OCI-LY7 (cell line): Measurements from ENCODE around the gene CARD6. TPM values are rescaled to one million over a fixed set of nuclear protein-coding genes. Genes with fewer than 3 reads are reported as not detected.

Source experiments
- BruUV-seq: library from RNA; stranded (reverse); fragments of 400-500 nt; replicated peaks from 2 replicates; lab custom pipeline; 2021; lab: Mats Ljungman, UMichigan
- CTCF ChIA-PET: fragments of 300-600 bp; sonication (Branson Sonifier 250); formaldehyde crosslinking; loops from one replicate; lab custom pipeline; 2022; ENCODE audit warnings: antibody characterized with exemption; ENCODE audit not compliant: unreplicated experiment; lab: Charles Lee
- POLR2A ChIA-PET: fragments of 300-600 bp; sonication (Branson Sonifier 250); formaldehyde crosslinking; loops from one replicate; lab custom pipeline; 2022; ENCODE audit warnings: antibody characterized with exemption; lab: Charles Lee
- DNase-seq: peaks from one replicate; pipeline ENCODE4 v3.0.0-alpha.2; 2015; ENCODE audit warnings: low spot score
- H2AFZ ChIP-seq: fragments of 200-600 bp; sonication (generic), shearing (Covaris generic); 2 replicates; pipeline ENCODE4 v1.6.1; 2014; ENCODE audit warnings: mild to moderate bottlenecking, antibody characterized with exemption, low read length, moderate library complexity
- H3K27ac ChIP-seq: fragments of 200-600 bp; sonication (generic); 2 replicates; pipeline ENCODE4 v1.5.1; 2014; ENCODE audit warnings: mixed run types, low read depth, mild to moderate bottlenecking, moderate library complexity, low read length, inconsistent platforms; ENCODE audit not compliant: poor library complexity, severe bottlenecking
- H3K36me3 ChIP-seq: fragments of 200-600 bp; sonication (generic); 2 replicates; pipeline ENCODE4 v1.6.1; 2014; ENCODE audit warnings: mild to moderate bottlenecking, antibody characterized with exemption, low read length, moderate library complexity, mixed read lengths; ENCODE audit not compliant: insufficient read depth
- H3K4me1 ChIP-seq: fragments of 200-600 bp; sonication (generic); 2 replicates; pipeline ENCODE4 v1.5.1; 2014; ENCODE audit warnings: mild to moderate bottlenecking, low read length; ENCODE audit not compliant: insufficient read depth, poor library complexity, severe bottlenecking
- H3K4me2 ChIP-seq: fragments of 200-600 bp; sonication (generic); 2 replicates; pipeline ENCODE4 v1.6.1; 2014; ENCODE audit warnings: mild to moderate bottlenecking, low read length
- H3K4me3 ChIP-seq: fragments of 200-600 bp; sonication (generic); 2 replicates; pipeline ENCODE4 v1.5.1; 2014; ENCODE audit warnings: mild to moderate bottlenecking, low read depth, low read length; ENCODE audit not compliant: poor library complexity, severe bottlenecking
- H3K79me2 ChIP-seq: fragments of 200-600 bp; sonication (generic); 2 replicates; pipeline ENCODE4 v1.6.1; 2016; ENCODE audit warnings: low read depth, mild to moderate bottlenecking, low read length, moderate library complexity, mixed read lengths; ENCODE audit not compliant: insufficient read depth
- H3K9me2 ChIP-seq: fragments of 200-600 bp; sonication (generic); 2 replicates; pipeline ENCODE4 v1.6.1; 2016; ENCODE audit warnings: mild to moderate bottlenecking, low read length, mixed read lengths; ENCODE audit not compliant: insufficient read depth
- H3K9me3 ChIP-seq: fragments of 200-600 bp; sonication (generic); 2 replicates; pipeline ENCODE4 v1.6.1; 2014; ENCODE audit warnings: mild to moderate bottlenecking, mixed run types, low read length, mixed read lengths
- H4K20me1 ChIP-seq: fragments of 200-600 bp; sonication (generic); 2 replicates; pipeline ENCODE4 v1.6.1; 2014; ENCODE audit warnings: mild to moderate bottlenecking, antibody characterized with exemption, low read length, moderate library complexity, mixed read lengths; ENCODE audit not compliant: insufficient read depth
- EZH2phosphoT487 ChIP-seq: fragments of 200-600 bp; sonication (generic); IDR thresholded peaks from 2 replicates; pipeline ENCODE4 v1.6.1; 2018; ENCODE audit warnings: low read depth, borderline replicate concordance, mild to moderate bottlenecking, mixed run types, antibody characterized with exemption, low read length, moderate library complexity, mixed read lengths
- intact Hi-C: fragments of 100-400 bp; cut with micrococcal nuclease; formaldehyde crosslinking; loops from one replicate; pipeline ENCODE4 v1.10.0; 2022; ENCODE audit not compliant: unreplicated experiment
- total RNA-seq, 2 experiments: library from RNA; depleted of rRNA in 1 of 2; stranded (reverse); fragments of >200 nt in 1 of 2; shearing (Covaris generic) in 1 of 2; gene quantifications; 2 replicates each; pipeline ENCODE4 v1.2.3, GENCODE V29; 2014 to 2022
- TF ChIP-seq, protein P1 (sequence below): fragments of 200-600 bp; sonication (generic); conservative IDR thresholded peaks from 2 replicates; pipeline ENCODE4 v1.5.1; 2014; ENCODE audit warnings: mild to moderate bottlenecking, antibody characterized with exemption, low read length, moderate library complexity, mixed read lengths

The CARD6 gene
- total RNA-seq, 2 experiments from 2014 or later, result 0.53 to 1.1 TPM

DNA sequence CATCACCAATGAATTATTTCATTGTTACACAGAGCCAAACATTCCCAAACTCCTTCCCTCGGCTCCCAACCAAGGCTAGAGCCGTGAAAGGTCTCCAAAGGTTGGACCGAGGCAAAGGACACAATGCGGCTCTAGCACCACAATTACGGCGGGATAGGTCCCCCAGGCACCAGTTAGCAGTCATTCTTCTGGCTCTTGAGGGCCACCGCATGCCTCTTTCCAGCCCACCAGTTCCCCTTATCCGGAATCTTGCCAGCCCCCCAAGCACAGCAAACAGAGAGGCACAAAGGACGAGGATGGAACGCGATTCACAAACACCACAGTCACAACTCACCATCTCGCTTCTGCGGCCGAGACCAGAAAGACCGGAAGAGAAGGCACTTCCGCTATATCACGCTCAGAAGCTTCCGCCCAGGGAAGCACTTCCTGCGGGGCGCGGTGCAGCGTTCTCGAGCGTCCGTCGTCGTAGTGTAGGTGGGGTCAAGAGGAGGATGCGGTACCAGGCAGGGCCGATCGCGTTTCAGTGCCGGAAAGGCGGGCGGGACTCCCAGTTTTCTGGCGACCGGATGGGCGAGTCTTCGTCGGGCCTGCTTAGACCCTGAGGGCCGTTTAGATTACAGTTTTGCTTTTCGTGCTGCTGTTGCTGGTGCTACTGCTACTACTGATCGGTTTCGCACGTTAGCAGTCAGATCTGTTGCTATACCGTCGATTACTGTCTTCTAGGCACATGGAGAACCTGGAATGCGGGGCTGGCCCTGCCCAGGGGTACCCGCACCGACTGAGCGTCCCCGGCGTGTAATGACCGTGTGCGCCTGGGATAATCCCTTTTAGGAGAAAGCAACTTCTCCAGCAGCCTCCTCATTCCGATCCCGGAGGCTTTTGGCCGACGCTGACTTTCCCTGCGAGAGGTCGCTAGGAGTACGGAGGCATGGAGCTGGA is 6.0 kb upstream of the CARD6 start, which contains the start of gene RPL37:
Gene RPL37 (minus strand): TSS at position 374 of the 939 bp plus-strand sequence. CDS start 37 bp downstream, at position 337.
- H3K79me2 ChIP-seq, result peaks cover 52% of the 10 kb centered on the region
- ChIA-PET CTCF (no interaction called here), POLR2A (interaction anchor here (0.5 to 0.8 kb wide), 5 partner anchors 13 to 1755 kb away, joined by 3 to 4 read pairs (median 4); no protein-coding TSS in a partner anchor)
- peaks cover 44% of the 10 kb centered on the region for H4K20me1 ChIP-seq
- TSS peak; percentile 99 for BruUV-seq
- H3K9me2 ChIP-seq, result no peaks in the 10 kb centered on the region
- peak within 1 kb of the TSS; percentile 79 for H3K27ac ChIP-seq
- peaks cover 48% of the 10 kb centered on the region for H3K36me3 ChIP-seq
- no peaks in the 10 kb centered on the region for H3K9me3 ChIP-seq
- peak within 1 kb of the TSS; percentile 79; the same call in 1 of the 2 replicates for H2AFZ ChIP-seq
- peak within 1 kb of the TSS; percentile 95 for H3K4me2 ChIP-seq
- TF ChIP-seq, protein P1, sequence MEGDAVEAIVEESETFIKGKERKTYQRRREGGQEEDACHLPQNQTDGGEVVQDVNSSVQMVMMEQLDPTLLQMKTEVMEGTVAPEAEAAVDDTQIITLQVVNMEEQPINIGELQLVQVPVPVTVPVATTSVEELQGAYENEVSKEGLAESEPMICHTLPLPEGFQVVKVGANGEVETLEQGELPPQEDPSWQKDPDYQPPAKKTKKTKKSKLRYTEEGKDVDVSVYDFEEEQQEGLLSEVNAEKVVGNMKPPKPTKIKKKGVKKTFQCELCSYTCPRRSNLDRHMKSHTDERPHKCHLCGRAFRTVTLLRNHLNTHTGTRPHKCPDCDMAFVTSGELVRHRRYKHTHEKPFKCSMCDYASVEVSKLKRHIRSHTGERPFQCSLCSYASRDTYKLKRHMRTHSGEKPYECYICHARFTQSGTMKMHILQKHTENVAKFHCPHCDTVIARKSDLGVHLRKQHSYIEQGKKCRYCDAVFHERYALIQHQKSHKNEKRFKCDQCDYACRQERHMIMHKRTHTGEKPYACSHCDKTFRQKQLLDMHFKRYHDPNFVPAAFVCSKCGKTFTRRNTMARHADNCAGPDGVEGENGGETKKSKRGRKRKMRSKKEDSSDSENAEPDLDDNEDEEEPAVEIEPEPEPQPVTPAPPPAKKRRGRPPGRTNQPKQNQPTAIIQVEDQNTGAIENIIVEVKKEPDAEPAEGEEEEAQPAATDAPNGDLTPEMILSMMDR, result no peak
- peak within 1 kb of the TSS; percentile 88 for H3K4me3 ChIP-seq
- H3K4me1 ChIP-seq, result peaks cover 37% of the 10 kb centered on the region
- DNase-seq, result peak; percentile 97
- intact Hi-C loops, result loop anchor here (1.0 to 10.0 kb wide), 4 partner anchors 37 to 1067 kb away; partner anchors contain the start of genes PRKAA1, RIMOC1 and TTC33

DNA sequence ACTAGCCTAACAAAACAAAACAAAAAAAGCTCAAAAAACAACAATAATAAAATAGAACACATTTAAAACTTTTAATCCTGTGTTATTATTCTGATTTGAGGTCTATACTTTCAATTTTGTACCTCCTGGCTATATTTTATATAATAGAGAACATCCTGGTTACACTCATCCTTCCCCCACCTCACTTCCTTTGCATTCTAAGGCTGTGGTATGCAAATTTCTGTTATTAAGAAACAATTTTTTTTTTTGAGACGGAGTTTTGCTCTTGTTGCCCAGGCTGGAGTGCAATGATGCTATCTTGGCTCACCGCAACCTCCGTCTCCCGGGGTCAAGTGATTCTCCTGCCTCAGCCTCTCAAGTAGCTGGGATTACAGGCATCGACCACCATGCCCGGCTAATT is 3.1 kb upstream of the CARD6 start:
- ChIA-PET CTCF (no interaction called here), POLR2A (no interaction called here)
- no peak for DNase-seq
- Histone ChIP-seq H3K4me1 (peaks cover 32% of the 10 kb centered on the region), H3K27ac (no peak overlapping the region), H3K4me2 (no peak overlapping the region), H3K36me3 (peaks cover 19% of the 10 kb centered on the region), H3K4me3 (no peak overlapping the region), H3K9me3 (no peaks in the 10 kb centered on the region), H3K79me2 (peaks cover 26% of the 10 kb centered on the region), H2AFZ (no peak overlapping the region), H4K20me1 (peaks cover 18% of the 10 kb centered on the region), H3K9me2 (no peaks in the 10 kb centered on the region)
- intact Hi-C loops, result loop anchor here (5.0 to 10.0 kb wide), 2 partner anchors 353 to 1064 kb away; partner anchors contain the start of gene RIMOC1
- TF ChIP-seq EZH2phosphoT487, result no peak
- TF ChIP-seq, protein P1, result no peak
- no TSS peak for BruUV-seq
